Trophoblast cell (in vitro differentiated cells and primary cell): Measurements from ENCODE around the gene CTPS1.
A peak's percentile ranks its signal among the peaks of the same experiment; 100 is the strongest.

Experiments
- DNase-seq, 2 donors: peaks; one replicate each; pipeline ENCODE4 v3.0.0-alpha.2; 2016
- H2AFZ ChIP-seq: 2 replicates; pipeline ENCODE4 v1.6.1; 2013; ENCODE audit warnings: low read length, moderate library complexity, mild to moderate bottlenecking; ENCODE audit not compliant: insufficient read depth, poor library complexity
- H2AK5ac ChIP-seq: 2 replicates; pipeline ENCODE4 v1.6.1; 2013; ENCODE audit warnings: mild to moderate bottlenecking, low read length
- H2BK120ac ChIP-seq: 2 replicates; pipeline ENCODE4 v1.6.1; 2013; ENCODE audit warnings: low read length, mild to moderate bottlenecking, moderate library complexity; ENCODE audit not compliant: insufficient read depth, poor library complexity
- H2BK12ac ChIP-seq: 2 replicates; pipeline ENCODE4 v1.6.1; 2013; ENCODE audit warnings: mild to moderate bottlenecking, low read length, moderate library complexity
- H2BK5ac ChIP-seq: 2 replicates; pipeline ENCODE4 v1.6.1; 2013; ENCODE audit warnings: low read length, low read depth, moderate library complexity, mild to moderate bottlenecking; ENCODE audit not compliant: poor library complexity
- H3K14ac ChIP-seq: 2 replicates; pipeline ENCODE4 v1.6.1; 2013; ENCODE audit warnings: mild to moderate bottlenecking, low read length
- H3K18ac ChIP-seq: 2 replicates; pipeline ENCODE4 v1.6.1; 2013; ENCODE audit warnings: mild to moderate bottlenecking, low read length
- H3K23ac ChIP-seq: 2 replicates; pipeline ENCODE4 v1.6.1; 2013; ENCODE audit warnings: low read length
- H3K27ac ChIP-seq: 2 replicates; pipeline ENCODE4 v1.5.1; 2013; ENCODE audit warnings: low read depth, mild to moderate bottlenecking, inconsistent platforms, low read length, moderate library complexity
- H3K27me3 ChIP-seq: 2 replicates; pipeline ENCODE4 v1.6.1; 2013; ENCODE audit warnings: inconsistent platforms, mild to moderate bottlenecking, low read length, moderate library complexity; ENCODE audit not compliant: insufficient read depth
- H3K36me3 ChIP-seq, 2 experiments: 1 replicate in 1 of 2; 2 replicates in 1 of 2; pipeline ENCODE4 v1.6.1; 2013; ENCODE audit warnings: low read length in 2 of 2, mild to moderate bottlenecking in 2 of 2, moderate library complexity in 1 of 2; ENCODE audit not compliant: insufficient read depth in 2 of 2, control insufficient read depth in 1 of 2
- H3K4ac ChIP-seq: 2 replicates; pipeline ENCODE4 v1.6.1; 2013; ENCODE audit warnings: low read depth, mild to moderate bottlenecking, low read length, moderate library complexity
- H3K4me1 ChIP-seq, 2 experiments: 1 replicate in 1 of 2; 2 replicates in 1 of 2; pipeline ENCODE4 v1.6.1; 2013; ENCODE audit warnings: low read length in 2 of 2, mild to moderate bottlenecking in 2 of 2, moderate library complexity in 1 of 2; ENCODE audit not compliant: insufficient read depth in 2 of 2, control insufficient read depth in 1 of 2
- H3K4me2 ChIP-seq: 2 replicates; pipeline ENCODE4 v1.6.1; 2013; ENCODE audit warnings: inconsistent platforms, mild to moderate bottlenecking, low read length, moderate library complexity
- H3K4me3 ChIP-seq: 2 replicates; pipeline ENCODE4 v1.5.1; 2013; ENCODE audit warnings: mild to moderate bottlenecking, low read depth, low read length, inconsistent platforms
- H3K79me1 ChIP-seq: one replicate; pipeline ENCODE4 v1.6.1; 2013; ENCODE audit warnings: low read length
- H3K79me2 ChIP-seq: 2 replicates; pipeline ENCODE4 v1.6.1; 2013; ENCODE audit warnings: low read length, mild to moderate bottlenecking; ENCODE audit not compliant: control insufficient read depth, insufficient read depth, poor library complexity
- H3K9ac ChIP-seq: 2 replicates; pipeline ENCODE4 v1.6.1; 2013; ENCODE audit warnings: mild to moderate bottlenecking, low read length
- H3K9me3 ChIP-seq: 2 replicates; pipeline ENCODE4 v1.6.1; 2013; ENCODE audit warnings: low read depth, mild to moderate bottlenecking, control low read depth, inconsistent platforms, low read length; ENCODE audit not compliant: insufficient read depth
- H4K12ac ChIP-seq: 2 replicates; pipeline ENCODE4 v1.6.1; 2013; ENCODE audit warnings: low read depth, mild to moderate bottlenecking, low read length, moderate library complexity
- H4K8ac ChIP-seq: 2 replicates; pipeline ENCODE4 v1.6.1; 2013; ENCODE audit warnings: low read depth, mild to moderate bottlenecking, low read length, moderate library complexity
- H4K91ac ChIP-seq: one replicate; pipeline ENCODE4 v1.6.1; 2013; ENCODE audit warnings: low read depth, mild to moderate bottlenecking, low read length, moderate library complexity
- WGBS: extraction: QIAGEN DNeasy Blood & Tissue Kit; methylation state at CpG from one replicate; pipeline ENCODE4 v1.1.7; 2013; ENCODE audit warnings: missing lambda C conversion rate; ENCODE audit not compliant: insufficient read length, insufficient coverage; ENCODE audit errors: extremely low coverage; 5-methylcytosine and 5-hydroxymethylcytosine counted together

CTPS1 gene

GRCh38 chr1:40976952-40977690 is 2.4 kb upstream of the CTPS1 start:
- Histone ChIP-seq H4K91ac (peak overlapping the region; percentile 57), H3K18ac (no peak overlapping the region), H2BK120ac (no peak overlapping the region), H2BK12ac (no peak overlapping the region), H3K4ac (no peak overlapping the region), H3K27me3 (no peaks in the 10 kb centered on the region), H3K9me3 (no peaks in the 10 kb centered on the region), H2BK5ac (peak overlapping the region; percentile 62), H3K23ac (no peak overlapping the region), H3K14ac (no peak overlapping the region), H3K79me1 (peaks cover 32% of the 10 kb centered on the region), H3K4me3 (no peak overlapping the region), H3K4me1 (peaks cover 20 to 26% of the 10 kb centered on the region in 2 experiments), H2AFZ (no peak overlapping the region), H4K12ac (no peak overlapping the region), H3K9ac (no peak overlapping the region), H3K27ac (peak overlapping the region; percentile 84), H3K36me3 (no peaks in the 10 kb centered on the region), H2AK5ac (no peak overlapping the region), H3K79me2 (peaks cover 18% of the 10 kb centered on the region), H3K4me2 (no peak overlapping the region), H4K8ac (no peak overlapping the region)
- no CpG with 5 or more reads among the region's 5 CpGs for WGBS
- peak; percentile 82 to 97 for DNase-seq

- Histone ChIP-seq H3K4me3 (no peak overlapping the region), H3K79me1 (peaks cover 32% of the 10 kb centered on the region), H3K36me3 (no peaks in the 10 kb centered on the region), H3K9me3 (no peaks in the 10 kb centered on the region), H2AK5ac (no peak overlapping the region), H2AFZ (no peak overlapping the region), H3K18ac (peak overlapping the region; percentile 35), H3K4ac (no peak overlapping the region), H3K14ac (no peak overlapping the region), H3K79me2 (peaks cover 20% of the 10 kb centered on the region), H2BK120ac (no peak overlapping the region), H4K8ac (no peak overlapping the region), H3K27ac (peak overlapping the region; percentile 84), H2BK5ac (peak overlapping the region; percentile 62), H3K4me1 (peaks cover 20 to 26% of the 10 kb centered on the region in 2 experiments), H2BK12ac (no peak overlapping the region), H3K23ac (no peak overlapping the region), H3K27me3 (no peaks in the 10 kb centered on the region), H4K12ac (no peak overlapping the region), H3K9ac (no peak overlapping the region), H3K4me2 (no peak overlapping the region), H4K91ac (peak overlapping the region; percentile 57)
- DNase-seq, result peak; percentile 57 to 76
- WGBS, result no CpG with 5 or more reads among the region's 1 CpG
Measured at GRCh38 chr1:40977716-40978115, 1.8 kb upstream of the CTPS1 start.

GRCh38 chr1:40978886-40979240 is 633 bp upstream of the CTPS1 start:
- H3K4me2 ChIP-seq, result peak overlapping the region; percentile 71

GRCh38 chr1:40980068-40980452 is 564 bp downstream of the CTPS1 start:
- peak overlapping the region; percentile 78 for H2AFZ ChIP-seq
- peaks cover 32% of the 10 kb centered on the region for H3K79me1 ChIP-seq
- no peak for DNase-seq
- H2BK120ac ChIP-seq, result peak overlapping the region; percentile 56
- H3K4me3 ChIP-seq, result peak overlapping the region; percentile 84
- H3K36me3 ChIP-seq, result peaks cover 3 to 8% of the 10 kb centered on the region in 2 experiments
- peak overlapping the region; percentile 84 for H4K91ac ChIP-seq
- peak overlapping the region; percentile 54 for H3K4me2 ChIP-seq
- no CpG with 5 or more reads among the region's 50 CpGs for WGBS
- peak overlapping the region; percentile 16 for H2BK12ac ChIP-seq
- H4K8ac ChIP-seq, result peak overlapping the region; percentile 64
- peaks cover 22% of the 10 kb centered on the region for H3K79me2 ChIP-seq
- H3K4ac ChIP-seq, result peak overlapping the region; percentile 98
- H3K9me3 ChIP-seq, result no peaks in the 10 kb centered on the region
- peak overlapping the region; percentile 91 for H2BK5ac ChIP-seq
- peak overlapping the region; percentile 89 for H3K9ac ChIP-seq
- peak overlapping the region; percentile 95 for H3K27ac ChIP-seq
- H3K14ac ChIP-seq, result peak overlapping the region; percentile 89
- H3K4me1 ChIP-seq, result peaks cover 18 to 22% of the 10 kb centered on the region in 2 experiments
- H3K23ac ChIP-seq, result no peak overlapping the region
- peak overlapping the region; percentile 67 for H4K12ac ChIP-seq
- H3K27me3 ChIP-seq, result no peaks in the 10 kb centered on the region
- H2AK5ac ChIP-seq, result peak overlapping the region; percentile 71
- peak overlapping the region; percentile 89 for H3K18ac ChIP-seq

More at GRCh38 chr1:40978886-40979240, 633 bp upstream of the CTPS1 start:
- peak overlapping the region; percentile 98 for H4K8ac ChIP-seq
- peak overlapping the region; percentile 93 for H4K91ac ChIP-seq
- no peak for DNase-seq
- H3K79me1 ChIP-seq, result peaks cover 32% of the 10 kb centered on the region
- H3K27me3 ChIP-seq, result no peaks in the 10 kb centered on the region
- H2BK120ac ChIP-seq, result peak overlapping the region; percentile 96
- WGBS, result no CpG with 5 or more reads among the region's 17 CpGs
- H3K9me3 ChIP-seq, result no peaks in the 10 kb centered on the region
- peak overlapping the region; percentile 69 for H3K14ac ChIP-seq
- H2BK5ac ChIP-seq, result peak overlapping the region; percentile 87
- H3K23ac ChIP-seq, result no peak overlapping the region
- peak overlapping the region; percentile 97 for H2AFZ ChIP-seq
- H3K79me2 ChIP-seq, result peaks cover 22% of the 10 kb centered on the region
- H3K18ac ChIP-seq, result peak overlapping the region; percentile 96
- H3K9ac ChIP-seq, result no peak overlapping the region
- peak overlapping the region; percentile 62 for H2AK5ac ChIP-seq
- H3K4me3 ChIP-seq, result peak overlapping the region; percentile 84
- H2BK12ac ChIP-seq, result peak overlapping the region; percentile 87
- peaks cover 20 to 26% of the 10 kb centered on the region in 2 experiments for H3K4me1 ChIP-seq
- peak overlapping the region; percentile 80 for H3K4ac ChIP-seq
- H4K12ac ChIP-seq, result peak overlapping the region; percentile 95
- peaks cover 3 to 6% of the 10 kb centered on the region in 2 experiments for H3K36me3 ChIP-seq
- peak overlapping the region; percentile 95 for H3K27ac ChIP-seq
